Right renal pelvis (tissue), 4 donors: ENCODE data around the gene PFKFB4. TPM values are rescaled to one million over a fixed set of nuclear protein-coding genes. Genes with fewer than 3 reads are reported as not detected.
"Not testable (repeated sequence)": the region's sequence is repeated elsewhere in the genome, so short reads cannot be mapped to it uniquely, and the experiment has no call there.

Experiments
- DNase-seq, 4 donors: peaks; one replicate each; pipeline ENCODE4 v3.0.0-alpha.2; 2013; ENCODE audit warnings: low read depth in 4 of 4, low spot score in 3 of 4, missing footprints in 1 of 4
- polyA plus RNA-seq, 4 donors: library from polyadenylated mRNA; unstranded; fragments of 120-200 nt; gene quantifications; one replicate each; pipeline ENCODE4 v1.2.1, GENCODE V29; 2013; ENCODE audit not compliant: insufficient read length in 4 of 4

Gene PFKFB4
- polyA plus RNA-seq, 4 donors = 3.9 to 5.4 (median 4.9) TPM

- no peak for DNase-seq
These were observed 19.8 kb downstream of the PFKFB4 start for GRCh38 chr3:48536785-48537184.

- DNase-seq = no peak
These were observed 20.5 kb downstream of the PFKFB4 start for GRCh38 chr3:48536116-48536515.

- no peak for DNase-seq
These were observed 21.0 kb downstream of the PFKFB4 start for GRCh38 chr3:48535578-48535977.

- DNase-seq = no peak
These were observed 23.6 kb downstream of the PFKFB4 start for GRCh38 chr3:48532977-48533337.

GRCh38 chr3:48532271-48532976 lies 24.2 kb downstream of the PFKFB4 start:
- DNase-seq = no peak

GRCh38 chr3:48530701-48531100 lies 25.9 kb downstream of the PFKFB4 start:
- not testable (repeated sequence) for DNase-seq

- DNase-seq = no peak
These were observed 27.8 kb downstream of the PFKFB4 start for GRCh38 chr3:48528754-48529153.

- no peak for DNase-seq
These were observed 28.6 kb downstream of the PFKFB4 start for GRCh38 chr3:48528048-48528447.

- DNase-seq = no peak
These were observed 31.6 kb downstream of the PFKFB4 start for GRCh38 chr3:48524970-48525369.

GRCh38 chr3:48521635-48522034 lies 35.0 kb downstream of the PFKFB4 start:
- DNase-seq = no peak

- no peak for DNase-seq
These were observed 37.3 kb downstream of the PFKFB4 start for GRCh38 chr3:48519277-48519643.

GRCh38 chr3:48518638-48519276 lies 37.8 kb downstream of the PFKFB4 start:
- DNase-seq = no peak

GRCh38 chr3:48518069-48518468 lies 38.5 kb downstream of the PFKFB4 start:
- no peak for DNase-seq

- no peak for DNase-seq
These were observed 40.0 kb downstream of the PFKFB4 start for GRCh38 chr3:48516571-48516970.

- no peak for DNase-seq
These were observed 42.0 kb downstream of the PFKFB4 start for GRCh38 chr3:48514431-48515227.

- DNase-seq = no peak
These were observed 45.1 kb downstream of the PFKFB4 start for GRCh38 chr3:48511551-48511950.

GRCh38 chr3:48507256-48508061 lies 49.1 kb downstream of the PFKFB4 start:
- peak in 2 of 4 donors; percentile 28 to 32 for DNase-seq

- no peak for DNase-seq
These were observed 50.6 kb downstream of the PFKFB4 start for GRCh38 chr3:48505968-48506504.

GRCh38 chr3:48505146-48505545 lies 51.5 kb downstream of the PFKFB4 start:
- DNase-seq = no peak
